HG03159 (cell line): ENCODE results near the gene POU2AF3.

Source experiments
- ATAC-seq: cut with Tn5 transposase; IDR thresholded peaks from one replicate; pipeline ENCODE4 v1.9.1; 2021; ENCODE audit warnings: mild to moderate bottlenecking, moderate library complexity; ENCODE audit not compliant: unreplicated experiment

The POU2AF3 gene

GRCh38 chr11:111351374-111352055, 53.2 kb downstream of the POU2AF3 start:
- ATAC-seq, result no peak

GRCh38 chr11:111352231-111352746, 53.9 kb downstream of the POU2AF3 start:
- no peak for ATAC-seq

GRCh38 chr11:111352935-111353710, 54.8 kb downstream of the POU2AF3 start:
- ATAC-seq, result no peak

GRCh38 chr11:111353776-111354600, 55.6 kb downstream of the POU2AF3 start:
- ATAC-seq, result no peak

- ATAC-seq, result no peak
Observed at GRCh38 chr11:111354601-111354891, 56.2 kb downstream of the POU2AF3 start.

- no peak for ATAC-seq
Observed at GRCh38 chr11:111355101-111355500, 56.8 kb downstream of the POU2AF3 start.

GRCh38 chr11:111355956-111356659, 57.8 kb downstream of the POU2AF3 start:
- no peak for ATAC-seq

GRCh38 chr11:111356660-111357048, 58.3 kb downstream of the POU2AF3 start:
- ATAC-seq, result no peak

- ATAC-seq, result no peak
Observed at GRCh38 chr11:111357150-111358037, 59.0 kb downstream of the POU2AF3 start.
